Left colon (tissue), 2 donors: ENCODE measurements around the gene WDR7. TPM values are rescaled to one million over a fixed set of nuclear protein-coding genes. Genes with fewer than 3 reads are reported as not detected.
A peak's percentile ranks its signal among the peaks of the same experiment; 100 is the strongest.

Experiments
- ATAC-seq: fragments of 200-7000 bp; cut with Tn5 transposase; one replicate; pipeline ENCODE4 v1.9.1; 2020; ENCODE audit warnings: mild to moderate bottlenecking, moderate library complexity
- DNase-seq, 2 donors: peaks; one replicate each; pipeline ENCODE4 v3.0.0-alpha.2; 2020
- intact Hi-C, 2 donors: fragments of 100-400 bp; cut with DNase I in 1 of 2; cut with micrococcal nuclease in 1 of 2; formaldehyde crosslinking; loops; one replicate each; pipeline versions ENCODE4 v1.11.2 to v1.14.0; 2022; cut with DNase I, micrococcal nuclease
- total RNA-seq, 2 donors: library from RNA; stranded (reverse); fragmentation: NEBNext Ultra II Directional; extraction: Animal tissue kit (Norgen Biotek cat#: 25700); gene quantifications; one replicate each; pipeline ENCODE4 v1.2.1, GENCODE V29; 2021
- donor health status: DM: no; HTN: no; CAD: no.
- donor health status: DM: yes; HTN: yes; CAD: no.

WDR7 gene
- total RNA-seq, 2 donors from 2014 or later = 25.0 to 27.1 TPM

- no peak for ATAC-seq
- DNase-seq = peak in 1 of 2 donors; percentile 10
- intact Hi-C loops = no loop called here
These were observed 105.8 kb downstream of the WDR7 start for GRCh38 chr18:56756966-56757365.

GRCh38 chr18:56770097-56770496, 118.9 kb downstream of the WDR7 start:
- DNase-seq (no peak), ATAC-seq (no peak)
- intact Hi-C loops = no loop called here

GRCh38 chr18:56770873-56771272, 119.7 kb downstream of the WDR7 start:
- ATAC-seq (no peak), DNase-seq (no peak)
- intact Hi-C loops = no loop called here

- ATAC-seq = no peak
- DNase-seq = no peak
- intact Hi-C loops = no loop called here
These were observed 124.5 kb downstream of the WDR7 start for GRCh38 chr18:56775701-56776100.

GRCh38 chr18:56787390-56787789, 136.2 kb downstream of the WDR7 start:
- intact Hi-C loops = no loop called here
- DNase-seq = no peak
- no peak for ATAC-seq

- peak in 1 of 2 donors; percentile 32 for DNase-seq
These were observed 138.1 kb downstream of the WDR7 start for GRCh38 chr18:56789004-56789888.

GRCh38 chr18:56789889-56790180, 138.7 kb downstream of the WDR7 start:
- no peak for ATAC-seq
- DNase-seq = no peak
- intact Hi-C loops = no loop called here

More at GRCh38 chr18:56789004-56789888, 138.1 kb downstream of the WDR7 start:
- ATAC-seq = peak; percentile 59
- intact Hi-C loops = no loop called here

- ATAC-seq (no peak), DNase-seq (no peak)
- intact Hi-C loops = no loop called here
These were observed 144.2 kb downstream of the WDR7 start for GRCh38 chr18:56795381-56795780.

GRCh38 chr18:56799756-56800155, 148.6 kb downstream of the WDR7 start:
- ATAC-seq = no peak
- no peak for DNase-seq

GRCh38 chr18:56803051-56803450, 151.9 kb downstream of the WDR7 start:
- ATAC-seq = no peak
- intact Hi-C loops = no loop called here
- no peak for DNase-seq

More at GRCh38 chr18:56799756-56800155, 148.6 kb downstream of the WDR7 start:
- intact Hi-C loops = no loop called here

- DNase-seq (no peak), ATAC-seq (no peak)
- intact Hi-C loops = no loop called here
These were observed 153.2 kb downstream of the WDR7 start for GRCh38 chr18:56804395-56804794.

GRCh38 chr18:56807901-56808300, 156.7 kb downstream of the WDR7 start:
- intact Hi-C loops = no loop called here
- no peak for DNase-seq
- ATAC-seq = no peak

GRCh38 chr18:56812674-56813073, 161.5 kb downstream of the WDR7 start:
- no peak for DNase-seq

GRCh38 chr18:56815926-56816325, 164.8 kb downstream of the WDR7 start:
- intact Hi-C loops = no loop called here
- DNase-seq = no peak
- ATAC-seq = no peak

More at GRCh38 chr18:56812674-56813073, 161.5 kb downstream of the WDR7 start:
- no peak for ATAC-seq
- intact Hi-C loops = no loop called here

GRCh38 chr18:56823986-56824565, 172.9 kb downstream of the WDR7 start:
- intact Hi-C loops = no loop called here
- ATAC-seq (no peak), DNase-seq (no peak)

- no peak for ATAC-seq
- DNase-seq = no peak
- intact Hi-C loops = no loop called here
These were observed 174.2 kb downstream of the WDR7 start for GRCh38 chr18:56825321-56825720.

GRCh38 chr18:56825878-56826277, 174.7 kb downstream of the WDR7 start:
- intact Hi-C loops = no loop called here
- DNase-seq (no peak), ATAC-seq (no peak)

GRCh38 chr18:56831988-56832387, 180.8 kb downstream of the WDR7 start:
- DNase-seq = no peak
- no peak for ATAC-seq
- intact Hi-C loops = no loop called here

- DNase-seq (no peak), ATAC-seq (no peak)
- intact Hi-C loops = no loop called here
These were observed 184.2 kb downstream of the WDR7 start for GRCh38 chr18:56835331-56835730.

GRCh38 chr18:56836173-56836572, 185.0 kb downstream of the WDR7 start:
- no peak for ATAC-seq
- DNase-seq = no peak
- intact Hi-C loops = no loop called here

GRCh38 chr18:56841836-56842235, 190.7 kb downstream of the WDR7 start:
- intact Hi-C loops = no loop called here
- no peak for ATAC-seq
- DNase-seq = no peak
